A549 (cell line): Measurements from ENCODE around the gene NSL1. TPM values are rescaled to one million over a fixed set of nuclear protein-coding genes. Genes with fewer than 3 reads are reported as not detected.

Experiments
- ATAC-seq, 2 experiments: fragments of 200-7000 bp in 1 of 2; fragments of >200 bp in 1 of 2; cut with Nextera tagmentation in 1 of 2; cut with Tn5 transposase in 1 of 2; 3 replicates each; pipeline versions ENCODE4 v1.8.0 to v1.9.1; 2018 to 2020; ENCODE audit warnings: mild to moderate bottlenecking in 1 of 2, moderate library complexity in 1 of 2
- CTCF ChIA-PET: fragments of 300-600 bp; sonication (Branson Sonifier 250); formaldehyde crosslinking; extraction: SDS; loops from one replicate; lab custom pipeline; 2021; ENCODE audit warnings: antibody characterized with exemption, inconsistent platforms; lab: Yijun Ruan, JAX
- POLR2A ChIA-PET: fragments of 350-600 bp; formaldehyde crosslinking; extraction: SDS; loops from one replicate; lab custom pipeline; 2021; ENCODE audit warnings: antibody characterized with exemption, inconsistent platforms; lab: Yijun Ruan, JAX
- DNase-seq, 2 experiments: peaks; one replicate each; pipeline versions ENCODE4 v3.0.0 to v3.0.0-alpha.2; 2011 to 2016; ENCODE audit warnings: low read depth in 1 of 2, low spot score in 1 of 2
- FAIRE-seq: peaks from 2 replicates; lab custom pipeline; 2011; peaks lifted over from hg19 to GRCh38; lab: Jason Lieb, UNC
- H3K27ac ChIP-seq, 2 experiments: fragments of >200 bp; sonication (Bioruptor Twin); formaldehyde crosslinking; 3 replicates each; pipeline ENCODE4 v1.5.1; 2016 to 2017
- H3K4me1 ChIP-seq: fragments of >200 bp; sonication (Bioruptor Twin); formaldehyde crosslinking; 3 replicates; pipeline ENCODE4 v1.6.1; 2016
- H3K4me2 ChIP-seq: fragments of >200 bp; sonication (Bioruptor Twin); formaldehyde crosslinking; 3 replicates; pipeline ENCODE4 v1.6.1; 2016
- H3K4me3 ChIP-seq: fragments of >200 bp; sonication (Bioruptor Twin); formaldehyde crosslinking; 3 replicates; pipeline ENCODE4 v1.5.1; 2016
- H3K9me3 ChIP-seq: fragments of >200 bp; sonication (Bioruptor Twin); formaldehyde crosslinking; 3 replicates; pipeline ENCODE4 v1.6.1; 2016
- ATOH8 ChIP-seq: fragments of 250-450 bp; sonication (Bioruptor Pico); IDR thresholded peaks from 2 replicates; pipeline ENCODE4 v1.5.0; 2020; ENCODE audit warnings: low read depth, mild to moderate bottlenecking, moderate library complexity
- BHLHE40 ChIP-seq: IDR thresholded peaks from 2 replicates; pipeline ENCODE4 v1.6.1; 2012; ENCODE audit warnings: low read depth, low read length, inconsistent platforms
- CEBPB ChIP-seq, 2 experiments: fragments of >200 bp in 1 of 2; sonication (Bioruptor Twin) in 1 of 2; formaldehyde crosslinking in 1 of 2; IDR thresholded peaks; 2 replicates each; pipeline ENCODE4 v1.6.1; 2012 to 2016
- CTCF ChIP-seq: fragments of >200 bp; sonication (Bioruptor Twin); formaldehyde crosslinking; IDR thresholded peaks from 3 replicates; pipeline ENCODE4 v1.5.1; 2016
- E2F6 ChIP-seq: IDR thresholded peaks from 2 replicates; pipeline ENCODE4 v1.6.1; 2012; ENCODE audit warnings: low read depth, borderline replicate concordance
- EHMT2 ChIP-seq: fragments of 200-600 bp; sonication (generic); IDR thresholded peaks from 2 replicates; pipeline ENCODE4 v1.6.1; 2016; ENCODE audit warnings: antibody characterized with exemption, low read depth, mild to moderate bottlenecking, moderate library complexity
- FOSB ChIP-seq: fragments of 250-450 bp; sonication (Bioruptor Pico); IDR thresholded peaks from 2 replicates; pipeline ENCODE4 v1.5.0; 2020; ENCODE audit warnings: mild to moderate bottlenecking, moderate library complexity
- FOSL2 ChIP-seq, 2 experiments: fragments of 450-650 bp in 1 of 2; fragments of >200 bp in 1 of 2; sonication (Bioruptor Twin) in 1 of 2; formaldehyde crosslinking; IDR thresholded peaks; 2 replicates each; pipeline versions ENCODE4 v1.5.0 to v1.6.1; 2016 to 2020; ENCODE audit warnings: mild to moderate bottlenecking in 1 of 2, moderate library complexity in 1 of 2
- HES2 ChIP-seq: fragments of >200 bp; sonication (Bioruptor Twin); formaldehyde crosslinking; IDR thresholded peaks from 2 replicates; pipeline ENCODE4 v1.6.1; 2016
- HOXA7 ChIP-seq: fragments of 250-450 bp; sonication (Bioruptor Pico); IDR thresholded peaks from 2 replicates; pipeline ENCODE4 v1.5.0; 2020; ENCODE audit warnings: mild to moderate bottlenecking, moderate library complexity
- HOXB13 ChIP-seq: fragments of 250-450 bp; sonication (Bioruptor Pico); IDR thresholded peaks from 2 replicates; pipeline ENCODE4 v1.5.0; 2020; ENCODE audit warnings: low read depth, mild to moderate bottlenecking, moderate library complexity
- JUN ChIP-seq, 2 experiments: fragments of >200 bp; sonication (Bioruptor Twin); formaldehyde crosslinking; IDR thresholded peaks; 2 replicates in 1 of 2; 3 replicates in 1 of 2; pipeline ENCODE4 v1.6.1; 2016 to 2017
- JUNB ChIP-seq: fragments of >200 bp; sonication (Bioruptor Twin); formaldehyde crosslinking; IDR thresholded peaks from 2 replicates; pipeline ENCODE4 v1.6.1; 2016
- KDM1A ChIP-seq: fragments of 200-600 bp; sonication (generic); IDR thresholded peaks from 2 replicates; pipeline ENCODE4 v1.6.1; 2016; ENCODE audit warnings: low read depth, mild to moderate bottlenecking
- MAX ChIP-seq: IDR thresholded peaks from 2 replicates; pipeline ENCODE4 v1.6.1; 2012
- MAZ ChIP-seq: fragments of 150-350 bp; IDR thresholded peaks from 2 replicates; pipeline ENCODE4 v1.6.1; 2014; ENCODE audit warnings: antibody characterized with exemption, low read depth, low read length, borderline replicate concordance
- MYC ChIP-seq: IDR thresholded peaks from 2 replicates; pipeline ENCODE4 v1.6.1; 2012; ENCODE audit warnings: mild to moderate bottlenecking, inconsistent platforms, low read length, improper control_type of control experiment, borderline replicate concordance
- NPAS2 ChIP-seq: fragments of 250-450 bp; sonication (Bioruptor Pico); IDR thresholded peaks from 2 replicates; pipeline ENCODE4 v1.8.0; 2022; ENCODE audit warnings: mild to moderate bottlenecking, moderate library complexity, borderline replicate concordance
- NR3C1 ChIP-seq: fragments of >200 bp; sonication (Bioruptor Twin); formaldehyde crosslinking; IDR thresholded peaks from 3 replicates; pipeline ENCODE4 v1.6.1; 2017
- PBX3 ChIP-seq: IDR thresholded peaks from 2 replicates; pipeline ENCODE4 v1.6.1; 2012
- POLR2AphosphoS2 ChIP-seq: conservative IDR thresholded peaks from 2 replicates; pipeline ENCODE4 v1.6.1; 2012; ENCODE audit warnings: low read length, improper control_type of control experiment, inconsistent platforms
- RAD21 ChIP-seq, 2 experiments: fragments of >200 bp in 1 of 2; sonication (Bioruptor Twin) in 1 of 2; formaldehyde crosslinking in 1 of 2; IDR thresholded peaks in 1 of 2; conservative IDR thresholded peaks in 1 of 2; 2 replicates in 1 of 2; 3 replicates in 1 of 2; pipeline ENCODE4 v1.6.1; 2012 to 2018; ENCODE audit warnings: inconsistent platforms in 1 of 2
- RCOR1 ChIP-seq: fragments of 150-350 bp; IDR thresholded peaks from 2 replicates; pipeline ENCODE4 v1.6.1; 2014; ENCODE audit warnings: antibody characterized with exemption, low read length, low read depth
- RFX5 ChIP-seq: fragments of 450-650 bp; IDR thresholded peaks from 2 replicates; pipeline ENCODE4 v1.7.1; 2014; ENCODE audit warnings: antibody characterized with exemption, mild to moderate bottlenecking, moderate library complexity
- RNF2 ChIP-seq: fragments of 200-600 bp; sonication (generic); IDR thresholded peaks from 2 replicates; pipeline ENCODE4 v1.6.1; 2016; ENCODE audit warnings: low read depth, mild to moderate bottlenecking, antibody characterized with exemption, moderate library complexity, borderline replicate concordance
- USF2 ChIP-seq: fragments of 450-650 bp; IDR thresholded peaks from 2 replicates; pipeline ENCODE4 v1.6.1; 2014; ENCODE audit warnings: antibody characterized with exemption
- ZFP36 ChIP-seq: fragments of 450-650 bp; IDR thresholded peaks from 2 replicates; pipeline ENCODE4 v1.6.1; 2014; ENCODE audit warnings: borderline replicate concordance; ENCODE audit not compliant: partially characterized antibody
- WGBS: methylation state at CpG from one replicate; pipeline ENCODE4 v1.1.6; 2017; ENCODE audit errors: missing lambda C conversion rate; 5-methylcytosine and 5-hydroxymethylcytosine counted together
- polyA plus RNA-seq, 4 experiments: library from polyadenylated mRNA; depleted of rRNA in 3 of 4; stranded (reverse); fragments of >200 nt; fragmentation: RNase III in 1 of 4; extraction: RNeasy Plus Mini Kit Qiagen cat#74134 plus additional on column Dnase treatment in 1 of 4; gene quantifications; 2 replicates in 3 of 4; 3 replicates in 1 of 4; pipeline ENCODE4 v1.2.3, GENCODE V29; 2011 to 2017

NSL1 gene
- polyA plus RNA-seq, 2 of the 4 experiments (the other 2 are of a cell fraction) = 44.9 to 47.9 TPM

GRCh38 chr1:212791676-212792395 lies at the start of gene NSL1, which contains the start of gene TATDN3 (continued):
- TF ChIP-seq HES2 = no peak
- TF ChIP-seq MYC = 0 out of 2 replicates have a peak, but pooled peaks have one; percentile 48
- no peak for TF ChIP-seq HOXA7 (CRISPR knock-in tag)
- peak; percentile 80 to 97; a peak in 4 of 5 replicates for TF ChIP-seq JUN (IDR thresholded peaks at IDR 0.05)
- TF ChIP-seq NR3C1 = no peak
- no peak for TF ChIP-seq ZFP36
- no peak for TF ChIP-seq RCOR1
- no peak for TF ChIP-seq MAZ
- TF ChIP-seq RNF2 = no peak
- TF ChIP-seq KDM1A = no peak
- TF ChIP-seq RAD21 (conservative IDR thresholded peaks at IDR 0.05 in 1 of 2, IDR thresholded peaks at IDR 0.05 in 1 of 2) = peak in 1 of 2 experiments; percentile 42; a peak in 2 of 5 replicates
- peak; percentile 78 for TF ChIP-seq PBX3
- TF ChIP-seq CTCF = 0 out of 3 replicates have a peak, but pooled peaks have one; percentile 11
- peak; percentile 65; the same call in 1 of the 2 replicates for TF ChIP-seq RFX5
- TF ChIP-seq ATOH8 = no peak
- peak; percentile 65 for TF ChIP-seq E2F6
- TF ChIP-seq CEBPB (IDR thresholded peaks at IDR 0.05) = peak in 1 of 2 experiments; percentile 27; a peak in 1 of 4 replicates
- TF ChIP-seq POLR2AphosphoS2 = no peak
- TF ChIP-seq, all 56 proteins: peak for 19

- no peaks in the 10 kb centered on the region for H3K9me3 ChIP-seq
- 89% methylated on average over 5 of the region's 5 CpGs for WGBS
- TF ChIP-seq MYC (no peak), ZFP36 (no peak), USF2 (no peak), NPAS2 (CRISPR knock-in tag) (no peak), JUNB (no peak), MAX (no peak), FOSL2 (IDR thresholded peaks at IDR 0.05) (no peak), FOSL2 (CRISPR knock-in tag; IDR thresholded peaks at IDR 0.05) (no peak), EHMT2 (no peak), FOSB (CRISPR knock-in tag) (no peak), RAD21 (conservative IDR thresholded peaks at IDR 0.05 in 1 of 2, IDR thresholded peaks at IDR 0.05 in 1 of 2) (no peak), HES2 (no peak), NR3C1 (no peak), HOXB13 (CRISPR knock-in tag) (no peak), BHLHE40 (no peak), RCOR1 (no peak)
- no peak overlapping the region for H3K27ac ChIP-seq
- peaks cover 17% of the 10 kb centered on the region for H3K4me1 ChIP-seq
- H3K4me3 ChIP-seq = no peak overlapping the region
- ChIA-PET POLR2A (no interaction called here), CTCF (interaction anchor here (1.4 kb wide), 1 partner anchor 11 kb away, joined by 4 read pairs; no protein-coding TSS in a partner anchor)
- DNase-seq (no peak), FAIRE-seq (no peak), ATAC-seq (no peak)
- H3K4me2 ChIP-seq = no peak overlapping the region
Observed at GRCh38 chr1:212838145-212838544, 46.6 kb upstream of the NSL1 start.
